MM.1S (cell line): ENCODE data around the gene NLGN1.

Experiments
- DNase-seq: peaks from one replicate; pipeline ENCODE4 v3.0.0-alpha.2; 2015
- H2AFZ ChIP-seq: fragments of 300-600 bp; sonication (generic); 2 replicates; pipeline ENCODE4 v1.6.0; 2016; ENCODE audit warnings: antibody characterized with exemption, low read length
- H3F3A ChIP-seq: fragments of 300-600 bp; sonication (generic); 2 replicates; pipeline ENCODE4 v1.6.1; 2016; ENCODE audit warnings: mild to moderate bottlenecking, antibody characterized with exemption, low read length, moderate library complexity, mixed read lengths; ENCODE audit not compliant: insufficient read depth
- H3K27ac ChIP-seq: fragments of 300-600 bp; sonication (generic); 2 replicates; pipeline ENCODE4 v1.5.1; 2016; ENCODE audit warnings: mild to moderate bottlenecking, low read length
- H3K27me3 ChIP-seq: fragments of 300-600 bp; sonication (generic); replicated peaks from 2 replicates; pipeline ENCODE4 v1.6.0; 2016; ENCODE audit warnings: low read length; ENCODE audit not compliant: insufficient read depth
- H3K36me3 ChIP-seq: fragments of 300-600 bp; sonication (generic); replicated peaks from 2 replicates; pipeline ENCODE4 v1.6.1; 2016; ENCODE audit warnings: mild to moderate bottlenecking, low read length, mixed read lengths; ENCODE audit not compliant: insufficient read depth
- H3K4me1 ChIP-seq: fragments of 300-600 bp; sonication (generic); 2 replicates; pipeline ENCODE4 v1.6.1; 2016; ENCODE audit warnings: low read length, mixed read lengths
- H3K4me2 ChIP-seq: fragments of 300-600 bp; sonication (generic); 2 replicates; pipeline ENCODE4 v1.6.0; 2016; ENCODE audit warnings: low read depth, low read length
- H3K4me3 ChIP-seq: fragments of 300-600 bp; sonication (generic); 2 replicates; pipeline ENCODE4 v1.5.1; 2016; ENCODE audit warnings: low read length, mixed read lengths
- H3K79me2 ChIP-seq: fragments of 300-600 bp; sonication (generic); 2 replicates; pipeline ENCODE4 v1.6.1; 2016; ENCODE audit warnings: mixed run types, low read length, mixed read lengths
- H3K9ac ChIP-seq: fragments of 300-600 bp; sonication (generic); 2 replicates; pipeline ENCODE4 v1.6.1; 2016; ENCODE audit warnings: low read length, mixed read lengths
- H3K9me2 ChIP-seq: fragments of 300-600 bp; sonication (generic); replicated peaks from 2 replicates; pipeline ENCODE4 v1.6.1; 2016; ENCODE audit warnings: mild to moderate bottlenecking, low read length, mixed read lengths; ENCODE audit not compliant: insufficient read depth
- H3K9me3 ChIP-seq: fragments of 300-600 bp; sonication (generic); replicated peaks from 2 replicates; pipeline ENCODE4 v1.6.1; 2016; ENCODE audit warnings: mild to moderate bottlenecking, low read length, mixed read lengths; ENCODE audit not compliant: insufficient read depth
- H4K20me1 ChIP-seq: fragments of 300-600 bp; sonication (generic); 2 replicates; pipeline ENCODE4 v1.6.1; 2016; ENCODE audit warnings: mild to moderate bottlenecking, low read length, moderate library complexity, mixed read lengths; ENCODE audit not compliant: insufficient read depth
- EZH2 ChIP-seq: fragments of 300-600 bp; sonication (generic); optimal IDR thresholded peaks from 2 replicates; pipeline ENCODE3; 2017; ENCODE audit warnings: low read depth, mild to moderate bottlenecking, antibody characterized with exemption, low read length, mixed read lengths
- EZH2phosphoT487 ChIP-seq: fragments of 300-600 bp; sonication (generic); IDR thresholded peaks from 2 replicates; pipeline ENCODE4 v1.6.1; 2018; ENCODE audit warnings: antibody characterized with exemption, low read length
- TF ChIP-seq, protein P1 (sequence below): fragments of 300-600 bp; sonication (generic); IDR thresholded peaks from 2 replicates; pipeline ENCODE4 v1.5.1; 2016; ENCODE audit warnings: antibody characterized with exemption, low read length, mixed read lengths

The NLGN1 gene

GRCh38 chr3:173734895-173735294 lies 337.4 kb downstream of the NLGN1 start:
- Histone ChIP-seq H3K79me2 (no peaks in the 10 kb centered on the region), H3K9me3 (no peaks in the 10 kb centered on the region), H4K20me1 (no peaks in the 10 kb centered on the region), H3K36me3 (no peaks in the 10 kb centered on the region), H3K27ac (no peak overlapping the region), H3K9ac (no peak overlapping the region), H3K4me3 (no peak overlapping the region), H3F3A (peaks cover 33% of the 10 kb centered on the region), H3K4me1 (peaks cover 36% of the 10 kb centered on the region), H3K9me2 (no peaks in the 10 kb centered on the region), H3K4me2 (no peak overlapping the region), H2AFZ (no peak overlapping the region), H3K27me3 (0 out of 2 replicates have a peak, but pooled peaks cover 8% of the 10 kb centered on the region)
- TF ChIP-seq, protein P1, sequence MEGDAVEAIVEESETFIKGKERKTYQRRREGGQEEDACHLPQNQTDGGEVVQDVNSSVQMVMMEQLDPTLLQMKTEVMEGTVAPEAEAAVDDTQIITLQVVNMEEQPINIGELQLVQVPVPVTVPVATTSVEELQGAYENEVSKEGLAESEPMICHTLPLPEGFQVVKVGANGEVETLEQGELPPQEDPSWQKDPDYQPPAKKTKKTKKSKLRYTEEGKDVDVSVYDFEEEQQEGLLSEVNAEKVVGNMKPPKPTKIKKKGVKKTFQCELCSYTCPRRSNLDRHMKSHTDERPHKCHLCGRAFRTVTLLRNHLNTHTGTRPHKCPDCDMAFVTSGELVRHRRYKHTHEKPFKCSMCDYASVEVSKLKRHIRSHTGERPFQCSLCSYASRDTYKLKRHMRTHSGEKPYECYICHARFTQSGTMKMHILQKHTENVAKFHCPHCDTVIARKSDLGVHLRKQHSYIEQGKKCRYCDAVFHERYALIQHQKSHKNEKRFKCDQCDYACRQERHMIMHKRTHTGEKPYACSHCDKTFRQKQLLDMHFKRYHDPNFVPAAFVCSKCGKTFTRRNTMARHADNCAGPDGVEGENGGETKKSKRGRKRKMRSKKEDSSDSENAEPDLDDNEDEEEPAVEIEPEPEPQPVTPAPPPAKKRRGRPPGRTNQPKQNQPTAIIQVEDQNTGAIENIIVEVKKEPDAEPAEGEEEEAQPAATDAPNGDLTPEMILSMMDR = no peak
- TF ChIP-seq EZH2 (no peak), EZH2phosphoT487 (no peak)
- DNase-seq = no peak

GRCh38 chr3:173735841-173736240 lies 338.3 kb downstream of the NLGN1 start:
- Histone ChIP-seq H3K9ac (no peak overlapping the region), H3K4me1 (peaks cover 36% of the 10 kb centered on the region), H3K4me3 (no peak overlapping the region), H2AFZ (no peak overlapping the region), H3K9me3 (no peaks in the 10 kb centered on the region), H3K4me2 (no peak overlapping the region), H3F3A (peaks cover 33% of the 10 kb centered on the region), H3K79me2 (no peaks in the 10 kb centered on the region), H4K20me1 (no peaks in the 10 kb centered on the region), H3K27me3 (0 out of 2 replicates have a peak, but pooled peaks cover 8% of the 10 kb centered on the region), H3K9me2 (no peaks in the 10 kb centered on the region), H3K36me3 (no peaks in the 10 kb centered on the region), H3K27ac (no peak overlapping the region)
- TF ChIP-seq EZH2 (no peak), EZH2phosphoT487 (no peak)
- TF ChIP-seq, protein P1 = no peak
- DNase-seq = no peak

- Histone ChIP-seq H2AFZ (no peak overlapping the region), H3K9me3 (no peaks in the 10 kb centered on the region), H3K4me1 (peaks cover 29% of the 10 kb centered on the region), H3K79me2 (no peaks in the 10 kb centered on the region), H3K27me3 (0 out of 2 replicates have a peak, but pooled peaks cover 8% of the 10 kb centered on the region), H3K4me2 (peak overlapping the region; percentile 42), H3K27ac (peak overlapping the region; percentile 15; the same call in 1 of the 2 replicates), H4K20me1 (no peaks in the 10 kb centered on the region), H3K9ac (no peak overlapping the region), H3F3A (peaks cover 29% of the 10 kb centered on the region), H3K9me2 (no peaks in the 10 kb centered on the region), H3K36me3 (no peaks in the 10 kb centered on the region), H3K4me3 (no peak overlapping the region)
- TF ChIP-seq, protein P1 = no peak
- TF ChIP-seq EZH2 = no peak
- no peak for TF ChIP-seq EZH2phosphoT487
- peak; percentile 87 for DNase-seq
These were observed 339.7 kb downstream of the NLGN1 start for GRCh38 chr3:173737167-173737808.
